Measurements from ENCODE around the gene MANSC1.
"Not testable (repeated sequence)": the region's sequence is repeated elsewhere in the genome, so short reads cannot be mapped to it uniquely, and the experiment has no call there.

Gene MANSC1

DNA sequence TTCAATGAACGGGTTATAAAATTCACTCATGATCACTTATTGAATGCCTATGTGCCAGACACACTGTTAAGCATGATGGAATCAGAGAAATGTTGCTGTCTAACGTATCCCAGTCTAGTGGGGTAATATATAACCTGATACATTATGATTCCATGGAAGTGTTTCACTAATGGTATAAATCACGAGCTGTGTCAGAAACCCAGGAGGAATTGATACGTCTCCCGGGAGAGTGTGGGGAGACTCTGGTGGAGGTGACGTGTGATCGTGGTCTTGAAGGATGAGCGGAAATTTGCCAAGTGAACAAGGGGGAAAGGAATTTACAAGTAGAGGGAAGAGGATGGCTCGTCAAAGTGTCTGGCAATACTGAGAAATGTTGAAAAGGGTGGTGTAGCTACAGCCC is 26.5 kb downstream of the MANSC1 start:
- no peak for DNase-seq (ENCODE audit: low read depth)

DNA sequence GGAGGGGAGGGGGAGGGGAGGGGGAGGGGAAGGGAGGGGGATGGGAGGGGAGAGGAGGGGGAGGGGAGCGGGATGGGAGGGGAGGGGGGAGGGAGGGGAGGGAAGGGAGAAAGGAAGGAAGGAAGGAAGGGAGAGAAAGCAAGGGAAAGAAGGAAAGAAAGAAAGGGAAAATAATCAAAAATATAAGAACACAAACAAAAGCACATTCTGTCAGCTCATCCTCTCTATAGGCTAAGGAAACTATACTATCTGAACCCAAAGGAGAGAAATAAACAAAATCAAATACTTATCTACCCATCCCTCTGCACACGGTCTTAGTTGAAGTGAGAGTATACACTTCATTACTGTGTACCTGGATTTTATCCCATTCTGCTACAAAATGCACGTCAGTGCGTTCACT is 26.9 kb downstream of the MANSC1 start:
- DNase-seq (ENCODE audit: low read depth) = no peak

DNA sequence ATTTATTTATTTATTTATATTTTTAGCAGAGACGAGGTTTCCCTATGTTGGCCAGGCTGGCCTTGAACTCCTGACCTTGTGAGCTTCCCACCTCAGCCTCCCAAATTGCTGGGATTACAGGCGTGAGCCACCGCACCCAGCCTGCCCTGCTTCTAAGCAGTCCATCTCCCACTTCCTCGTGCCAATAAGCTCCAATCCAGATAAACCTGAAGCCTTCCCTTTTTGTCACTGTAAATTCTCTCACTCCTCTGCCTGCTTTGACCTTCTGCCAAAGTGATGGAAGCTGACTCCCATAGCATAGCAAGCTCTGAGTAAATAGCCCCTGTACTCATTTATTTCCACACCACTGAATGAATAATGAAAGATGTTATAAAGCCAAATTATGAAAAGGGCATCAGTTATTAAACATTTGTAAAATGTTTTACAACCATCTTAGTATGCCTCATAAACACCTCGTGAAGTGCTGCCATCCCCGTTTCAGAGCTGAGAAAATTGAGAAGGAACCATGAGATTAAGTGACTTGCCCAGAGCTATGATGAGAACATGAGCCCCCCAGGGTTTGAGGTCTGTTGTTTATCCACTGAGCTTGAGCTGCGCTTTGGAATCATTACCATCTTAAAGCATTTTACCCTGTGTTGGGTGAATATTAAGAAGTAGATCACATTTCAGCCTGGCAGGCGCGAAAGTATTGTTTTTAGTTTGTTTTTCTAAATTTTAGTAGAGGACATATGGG is 30.4 kb downstream of the MANSC1 start:
- DNase-seq (ENCODE audit: low read depth) = no peak

DNA sequence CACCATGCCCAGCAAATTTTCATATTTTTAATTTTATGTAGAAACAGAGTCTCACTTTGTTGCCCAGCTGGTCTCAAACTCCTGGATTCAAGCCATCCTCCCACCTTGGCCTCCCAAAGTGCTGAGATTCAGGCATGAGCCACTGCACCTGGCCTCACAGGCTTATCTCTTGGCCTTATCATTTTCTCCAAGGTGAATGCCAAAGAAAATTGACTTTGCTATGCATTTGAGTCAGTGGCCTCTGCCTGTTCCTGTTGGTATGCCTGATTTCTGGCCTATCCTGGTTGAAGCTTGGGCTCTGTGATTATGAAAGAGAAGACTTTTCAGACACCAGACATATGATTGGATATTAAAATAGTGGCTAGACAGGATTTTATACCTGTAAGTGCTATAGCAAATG is 34.2 kb downstream of the MANSC1 start:
- DNase-seq (ENCODE audit: low read depth) = no peak

DNA sequence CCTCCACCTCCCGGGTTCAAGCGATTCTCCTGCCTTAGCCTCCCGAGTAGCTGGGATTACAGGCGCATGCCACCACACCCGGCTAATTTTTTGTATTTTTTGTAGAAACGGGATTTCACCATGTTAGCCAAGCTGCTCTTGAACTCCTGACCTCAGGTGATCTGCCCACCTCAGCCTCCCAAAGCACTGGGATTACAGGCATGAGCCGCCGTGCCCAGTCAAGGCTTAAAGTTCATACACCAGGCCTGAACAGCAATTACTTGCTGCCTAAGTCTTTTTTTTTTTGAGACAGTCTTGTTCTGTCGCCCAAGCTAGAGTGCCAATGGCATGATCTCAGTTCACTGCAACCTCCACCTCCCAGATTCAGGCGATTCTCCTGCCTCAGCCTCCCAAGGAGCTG is 39.3 kb downstream of the MANSC1 start:
- not testable (repeated sequence) for DNase-seq (ENCODE audit: low read depth)

DNA sequence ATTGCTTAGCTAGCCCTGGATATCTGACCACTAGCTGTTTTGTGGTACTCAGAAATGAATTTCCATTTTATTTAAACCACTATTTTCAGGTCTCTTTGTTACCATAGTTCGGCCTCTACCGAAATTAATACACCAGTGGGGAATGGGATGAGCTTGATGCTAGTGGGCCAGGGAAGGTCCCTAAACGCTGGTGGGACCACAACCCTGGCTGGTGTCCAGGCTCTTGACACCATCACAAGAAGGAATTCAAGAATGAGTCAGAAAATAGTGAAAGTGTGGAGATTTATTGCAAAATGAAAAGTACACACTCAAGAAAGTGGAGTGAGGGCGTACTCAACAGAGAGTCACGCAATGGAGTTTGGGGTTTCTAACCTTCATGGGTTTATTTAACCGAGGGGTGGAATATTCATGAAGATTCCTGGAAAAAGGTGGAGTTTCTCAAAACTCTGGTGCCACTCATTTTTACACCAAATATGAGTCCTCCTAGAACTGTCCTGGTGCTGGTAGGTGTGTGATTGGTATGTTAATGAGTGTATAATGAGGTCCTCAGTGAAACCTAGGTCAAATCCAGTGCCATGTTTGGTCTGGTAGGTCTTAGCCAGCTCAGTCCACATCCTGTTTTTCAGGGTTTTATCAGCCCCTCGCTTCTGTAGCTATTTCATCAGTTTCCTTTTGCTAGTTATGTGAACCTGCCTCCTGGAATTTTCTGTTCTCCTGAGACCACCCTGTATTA is 44.3 kb downstream of the MANSC1 start:
- no peak for DNase-seq (ENCODE audit: low read depth)

DNA sequence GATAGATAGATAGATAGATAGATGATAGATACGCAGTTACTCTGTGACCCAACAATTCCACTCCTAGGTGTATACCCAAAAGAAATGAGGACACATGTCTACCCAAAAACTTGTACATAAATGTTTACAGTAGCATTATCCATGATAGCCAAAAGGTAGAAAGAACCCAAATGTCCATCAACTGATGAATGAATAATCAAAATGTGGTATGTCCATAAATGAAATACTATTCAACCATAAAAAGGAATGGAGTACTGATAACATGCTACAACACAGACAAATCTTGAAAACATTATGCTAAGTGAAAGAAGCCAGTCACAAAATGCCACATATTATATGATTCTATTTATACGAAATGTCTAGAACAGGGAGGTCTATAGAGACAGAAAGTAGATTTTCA is 47.1 kb downstream of the MANSC1 start:
- no peak for DNase-seq (ENCODE audit: low read depth)

DNA sequence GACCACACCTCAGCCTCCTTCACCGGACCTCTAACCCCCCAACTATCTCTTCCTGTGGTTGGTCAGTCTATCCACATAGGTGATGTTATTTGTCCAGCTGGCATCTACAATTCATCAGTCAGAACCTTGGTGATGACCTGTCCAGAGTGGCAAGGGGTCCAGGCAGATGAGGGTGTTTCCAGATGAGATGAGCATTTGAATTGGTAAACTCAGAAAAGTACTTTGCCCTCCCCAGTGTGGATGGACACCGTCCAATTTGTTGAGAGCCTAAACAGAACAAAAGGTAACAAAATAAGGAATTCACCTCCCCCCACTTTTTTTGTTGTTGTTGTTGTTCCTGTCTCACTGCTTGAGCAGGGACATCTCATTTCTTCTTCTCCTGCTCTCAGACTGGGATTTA is 48.9 kb downstream of the MANSC1 start:
- no peak for DNase-seq (ENCODE audit: low read depth)

DNA sequence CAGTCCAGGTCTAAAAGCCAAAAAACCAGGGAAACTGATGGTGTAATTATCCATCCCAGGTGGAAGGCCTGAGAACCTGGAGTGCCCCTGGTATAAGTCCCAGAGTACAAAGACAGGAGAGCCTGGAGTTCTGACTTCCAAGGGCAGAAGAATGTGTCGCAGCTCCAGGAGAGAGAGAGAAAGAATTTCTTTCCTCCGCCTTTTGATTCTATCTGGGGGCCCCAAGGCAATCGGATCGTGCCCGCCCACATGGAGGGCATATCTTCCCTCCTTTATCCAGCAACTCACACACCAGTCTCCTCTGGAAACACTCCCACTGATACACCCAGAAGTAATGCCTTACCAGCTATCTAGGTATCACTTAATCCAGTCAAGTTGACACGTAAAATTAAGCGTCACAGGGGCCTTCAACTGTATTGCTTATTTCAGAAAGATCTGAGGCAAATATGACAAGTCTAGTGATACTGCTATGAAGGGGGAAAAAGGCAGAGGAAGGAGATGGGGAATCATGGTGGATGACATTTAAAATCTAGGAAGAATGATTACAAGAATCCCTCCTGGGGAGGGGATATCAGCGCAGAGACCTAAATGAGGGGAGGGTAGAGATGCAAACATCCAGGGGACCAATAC is 52.7 kb downstream of the MANSC1 start:
- no peak for DNase-seq (ENCODE audit: low read depth)

DNA sequence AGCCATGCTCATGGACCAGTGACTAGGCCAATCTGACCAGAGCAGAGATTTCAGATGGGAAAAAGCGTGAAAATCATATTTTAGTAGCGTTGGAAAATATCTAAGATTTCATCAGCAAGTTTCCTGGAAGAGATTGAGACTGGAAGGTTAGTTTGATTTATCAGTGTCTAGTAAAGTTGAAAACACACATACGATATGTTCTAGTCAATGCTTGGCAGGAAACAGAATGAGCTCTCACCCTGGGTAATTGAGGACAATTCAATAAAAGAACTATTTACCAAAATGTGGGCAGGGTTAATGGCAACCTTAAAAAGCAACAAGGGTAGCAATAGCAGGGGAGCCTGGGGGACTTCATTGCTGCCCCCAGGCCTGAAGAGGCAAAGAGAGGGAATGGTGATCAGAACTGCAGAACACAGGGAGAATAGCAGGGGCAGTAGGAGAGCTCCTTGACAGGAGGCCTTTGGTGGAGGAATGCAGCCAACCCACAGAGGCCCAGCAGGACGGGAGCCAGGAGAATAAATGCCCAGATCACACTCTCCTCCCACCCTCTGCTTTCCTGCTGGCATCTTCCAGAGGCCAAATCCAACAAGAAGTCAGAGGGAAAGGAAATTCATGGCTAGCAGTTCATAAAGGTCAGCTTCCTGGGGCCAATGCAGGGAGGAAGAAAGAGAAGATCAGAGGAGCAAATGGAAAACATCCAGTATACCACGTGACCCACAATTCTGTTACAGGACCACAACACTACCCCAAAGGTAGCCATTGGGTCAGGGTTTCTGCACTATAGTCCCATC is 55.6 kb downstream of the MANSC1 start:
- DNase-seq (ENCODE audit: low read depth) = no peak

DNA sequence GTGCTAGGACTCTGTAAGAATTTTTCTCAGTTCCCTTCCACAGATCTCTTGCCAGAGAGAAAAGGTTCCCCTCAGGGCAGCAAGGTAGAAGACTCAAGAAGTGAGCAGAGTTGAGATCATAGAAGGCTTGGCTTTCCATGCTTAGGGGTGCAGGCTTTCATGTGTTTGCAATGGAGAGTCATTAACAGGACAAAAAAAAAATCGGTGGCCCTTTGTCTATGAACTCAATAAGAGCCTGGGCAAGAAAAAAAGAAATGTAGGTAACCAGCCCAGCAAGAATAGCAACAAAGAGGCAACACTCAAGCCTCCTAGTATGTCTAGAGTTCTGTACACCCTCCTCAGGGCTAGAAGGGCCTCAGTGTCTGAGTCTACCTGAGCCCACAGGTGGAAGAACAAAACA is 59.8 kb downstream of the MANSC1 start:
- no peak for DNase-seq (ENCODE audit: low read depth)

DNA sequence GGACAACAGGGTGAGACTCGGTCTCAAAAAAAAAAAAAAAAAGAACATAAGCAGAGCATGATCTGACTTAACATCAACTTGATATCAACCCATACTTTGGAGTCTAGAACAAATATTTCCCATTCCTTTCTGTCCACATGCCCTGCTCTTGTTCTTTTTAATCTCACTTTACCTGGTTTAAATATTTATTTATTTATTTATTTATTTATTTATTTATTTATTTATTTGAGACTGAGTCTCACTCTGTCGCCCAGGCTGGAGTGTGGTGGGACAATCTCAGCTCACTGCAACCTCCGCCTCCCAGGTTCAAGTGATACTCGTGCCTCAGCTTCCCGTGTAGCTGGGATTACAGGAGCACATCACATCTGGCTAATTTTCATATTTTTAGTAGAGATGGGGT is 63.6 kb downstream of the MANSC1 start:
- no peak for DNase-seq (ENCODE audit: low read depth)

DNA sequence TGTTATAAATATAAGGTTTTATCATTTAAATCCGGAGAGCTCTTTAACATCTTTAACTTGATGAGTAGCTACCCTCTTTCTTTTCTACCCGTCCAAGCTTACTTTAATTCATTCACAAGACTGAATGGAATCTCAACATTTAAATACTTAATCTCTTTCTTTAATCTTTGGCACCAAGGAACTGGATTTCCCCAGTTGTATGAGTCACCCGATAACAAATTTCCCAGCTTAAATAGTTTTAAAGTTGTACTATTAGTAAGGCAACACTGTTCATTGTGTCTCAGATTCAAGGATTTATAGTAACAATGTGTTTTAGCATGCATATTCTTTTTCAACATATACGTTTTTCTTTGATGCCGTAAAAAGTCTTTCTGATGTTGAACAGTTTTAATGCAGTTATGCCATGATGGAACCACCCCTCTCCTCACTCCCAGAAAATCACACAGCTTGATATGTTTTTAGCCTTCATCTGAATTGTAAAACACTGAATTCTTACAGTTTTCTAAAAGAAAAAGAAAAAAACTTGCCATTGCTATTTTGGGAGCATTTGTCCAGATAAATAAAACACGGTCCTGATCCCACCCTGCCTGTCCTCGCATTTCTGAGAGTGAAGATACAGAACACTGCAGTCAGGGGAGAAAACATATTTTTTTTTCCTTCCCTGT is 67.1 kb downstream of the MANSC1 start:
- no peak for DNase-seq (ENCODE audit: low read depth)

DNA sequence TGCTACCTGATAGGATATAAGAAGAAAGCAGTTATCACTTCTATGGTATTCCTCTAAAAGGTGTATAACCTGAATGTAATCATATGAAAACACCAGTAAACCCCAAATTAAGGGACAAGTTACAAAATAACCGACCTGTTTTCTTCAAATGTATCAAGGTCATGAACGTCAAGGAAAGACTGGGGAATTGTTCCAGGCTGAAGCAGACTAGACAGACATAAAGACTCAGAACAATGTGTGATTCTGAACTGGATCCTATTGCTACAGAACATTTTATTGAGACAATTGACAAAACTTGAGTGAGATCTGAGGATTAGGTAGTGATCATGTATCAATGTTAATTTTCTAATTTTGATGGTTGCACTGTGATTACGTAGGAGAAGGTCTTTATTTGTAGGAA is 67.8 kb downstream of the MANSC1 start:
- DNase-seq (ENCODE audit: low read depth) = no peak

DNA sequence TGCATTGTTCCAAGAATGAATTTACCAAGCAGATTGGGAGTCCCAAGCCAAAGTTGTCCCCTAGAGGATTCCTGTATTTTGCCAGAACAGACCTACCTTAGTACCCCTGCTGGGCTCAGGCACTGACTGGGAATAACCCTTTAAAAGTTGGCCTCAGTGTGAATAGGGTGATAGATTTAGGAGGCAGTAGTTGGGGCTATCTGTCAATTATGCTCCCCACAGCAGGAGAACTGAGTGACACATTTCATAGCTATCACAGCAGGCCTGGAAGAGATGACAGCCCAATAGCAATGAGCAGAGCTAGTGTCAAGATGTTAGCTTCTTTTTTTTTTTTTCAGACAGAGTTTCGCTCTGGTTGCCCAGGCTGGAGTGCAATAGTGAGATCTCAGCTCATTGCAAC is 68.9 kb downstream of the MANSC1 start:
- no peak for DNase-seq (ENCODE audit: low read depth)

DNA sequence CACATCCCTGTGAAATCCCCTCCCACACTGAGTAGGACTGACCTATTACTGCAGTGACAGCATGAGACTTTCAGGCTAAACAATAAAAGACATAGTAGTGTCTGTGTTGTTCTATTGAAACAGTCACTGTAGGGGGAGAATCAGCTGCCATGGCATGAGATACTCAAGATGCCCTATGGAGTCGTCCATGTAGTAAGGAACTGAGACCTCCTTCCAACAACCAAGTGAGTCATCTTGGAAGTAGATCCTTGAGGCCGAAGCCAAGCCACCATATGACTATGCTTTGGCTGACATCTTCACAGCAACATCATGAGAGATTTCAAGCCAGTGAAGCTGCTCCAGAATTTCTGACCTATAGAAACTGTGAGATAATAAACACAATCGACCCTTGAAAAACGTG is 71.1 kb downstream of the MANSC1 start:
- DNase-seq (ENCODE audit: low read depth) = no peak

Data from stimulated activated CD8-positive, alpha-beta memory T cell treated with anti-CD3 and anti-CD28 coated beads, Interleukin-15, amount 100 ng/mL, for 1 hour (primary cell).